HG03439 (cell line): ENCODE measurements around the gene THUMPD3.
A peak's percentile ranks its signal among the peaks of the same experiment; 100 is the strongest.

ENCODE experiments used
- ATAC-seq: cut with Tn5 transposase; IDR thresholded peaks from one replicate; pipeline ENCODE4 v1.9.1; 2021; ENCODE audit warnings: mild to moderate bottlenecking, moderate library complexity; ENCODE audit not compliant: unreplicated experiment

The THUMPD3 gene

GRCh38 chr3:9352917-9353752 lies 9.7 kb upstream of the THUMPD3 start:
- ATAC-seq, result no peak

GRCh38 chr3:9361691-9362388 lies 1.0 kb upstream of the THUMPD3 start:
- ATAC-seq, result no peak

DNA sequence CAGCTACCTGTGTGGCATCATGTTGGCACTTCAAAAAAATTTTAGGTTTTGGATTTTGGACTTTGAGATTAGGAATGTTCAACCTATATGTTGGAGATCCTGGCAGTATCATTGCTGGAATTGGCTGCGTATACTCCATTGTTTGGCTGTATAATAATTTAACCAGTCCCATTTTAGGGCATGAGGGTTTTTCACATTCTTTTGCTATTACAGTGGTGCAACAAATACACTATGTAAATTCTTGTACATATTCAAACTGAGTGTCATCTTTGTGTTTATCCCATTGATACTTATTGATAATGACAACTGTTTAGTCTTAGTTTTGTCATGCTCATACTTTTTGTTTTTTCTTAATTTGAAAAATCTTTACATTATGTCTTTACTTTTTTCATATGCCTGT lies 6.7 kb downstream of the THUMPD3 start:
- no peak for ATAC-seq

DNA sequence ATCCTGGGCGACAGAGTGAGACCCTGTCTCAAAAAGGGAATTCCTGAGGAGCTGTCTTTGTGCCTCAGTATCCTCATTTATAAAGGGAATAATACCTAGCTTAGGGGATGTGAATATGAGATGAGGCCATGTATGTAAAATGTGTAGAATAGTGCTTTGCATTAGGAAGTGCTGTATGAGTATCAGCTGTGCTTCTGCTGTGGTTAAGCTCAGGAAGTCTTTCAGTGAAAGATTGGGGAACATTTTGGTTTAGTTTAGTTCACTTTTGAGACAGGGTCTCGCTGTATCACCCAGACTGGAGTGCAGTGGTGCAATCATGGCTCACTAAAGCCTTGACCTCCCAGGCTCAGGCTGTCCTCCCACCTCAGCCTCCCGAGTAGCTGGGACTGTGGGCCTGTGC lies 10.6 kb downstream of the THUMPD3 start:
- ATAC-seq, result no peak

- no peak for ATAC-seq
Observed at GRCh38 chr3:9377981-9378380, 15.1 kb downstream of the THUMPD3 start.

GRCh38 chr3:9379327-9379726 lies 16.5 kb downstream of the THUMPD3 start:
- no peak for ATAC-seq

- no peak for ATAC-seq
Observed at GRCh38 chr3:9380014-9380413, 17.2 kb downstream of the THUMPD3 start.

DNA sequence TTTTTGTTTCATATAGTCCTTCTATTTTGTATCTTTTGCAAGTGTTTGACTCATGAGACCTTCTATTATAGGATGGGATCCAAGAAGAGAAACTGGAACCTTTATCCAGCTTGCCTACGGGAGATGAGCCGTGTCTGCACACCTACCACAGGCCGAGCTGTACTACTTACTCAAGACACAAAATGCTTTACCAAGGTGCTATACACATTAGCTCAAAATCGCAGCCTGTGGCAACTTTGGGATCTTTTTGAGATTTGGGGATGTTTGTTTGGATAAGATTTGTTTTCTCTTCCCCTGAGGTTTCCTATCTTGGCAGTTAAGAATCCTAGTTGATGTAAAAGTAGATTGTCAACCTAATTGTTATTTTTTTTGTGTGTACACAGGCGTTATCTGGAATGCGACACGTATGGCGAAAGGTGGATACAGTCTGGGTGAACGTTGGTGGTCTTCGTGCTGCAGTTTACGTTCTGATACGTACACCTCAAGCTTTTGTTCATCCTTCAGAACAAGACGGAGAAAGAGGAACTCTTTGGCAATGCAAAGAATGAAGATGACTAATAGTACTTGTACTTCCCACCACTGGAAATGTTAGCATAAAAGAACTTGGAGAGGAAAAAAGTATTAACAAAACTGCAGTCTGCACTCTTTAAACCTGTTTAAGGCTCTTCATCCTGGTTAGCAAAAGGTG lies 21.4 kb downstream of the THUMPD3 start:
- ATAC-seq, result no peak

DNA sequence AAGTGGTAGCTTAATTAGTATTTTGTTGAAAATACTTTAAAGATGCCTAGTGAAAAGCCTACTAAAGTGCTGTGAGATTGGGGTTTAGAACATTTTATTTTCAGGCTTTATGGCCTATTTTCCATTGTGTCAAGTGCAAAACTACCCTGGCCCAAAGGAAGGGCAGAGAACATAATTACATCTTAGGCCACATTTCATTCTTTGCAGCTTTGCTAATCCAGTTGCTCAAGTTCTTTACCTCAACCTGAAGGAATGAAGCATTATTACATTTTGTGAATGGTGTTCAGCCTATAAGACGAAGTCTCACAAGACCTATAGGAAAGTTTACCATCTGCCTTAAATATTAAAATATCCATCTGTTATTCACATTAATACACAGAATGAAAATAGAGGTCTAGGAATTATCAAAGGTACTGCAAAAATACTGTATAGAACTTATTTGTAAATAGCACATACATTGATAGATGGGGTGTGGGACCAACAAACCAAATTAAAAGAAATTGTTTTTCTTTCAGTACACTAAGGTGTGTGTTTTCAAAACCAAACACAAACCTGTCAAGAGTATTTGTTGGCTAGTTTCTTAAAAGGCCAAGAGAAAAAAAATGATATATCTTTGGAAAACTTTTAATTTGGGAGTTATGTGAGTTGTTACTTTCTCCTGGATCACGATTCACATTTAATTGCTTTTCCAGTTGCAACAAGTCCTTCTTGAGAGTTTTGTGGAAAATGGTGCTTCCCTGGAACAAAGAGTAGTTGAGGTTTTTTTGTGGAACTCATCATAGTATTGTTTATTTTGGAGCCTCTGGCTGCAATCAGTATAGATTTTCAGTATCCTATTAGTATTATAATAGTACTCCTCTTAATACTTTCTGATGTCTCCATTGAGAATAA lies 22.6 kb downstream of the THUMPD3 start:
- no peak for ATAC-seq

GRCh38 chr3:9386078-9386459 lies 23.2 kb downstream of the THUMPD3 start:
- no peak for ATAC-seq

- ATAC-seq, result no peak
Observed at GRCh38 chr3:9386501-9387321, 23.9 kb downstream of the THUMPD3 start.

DNA sequence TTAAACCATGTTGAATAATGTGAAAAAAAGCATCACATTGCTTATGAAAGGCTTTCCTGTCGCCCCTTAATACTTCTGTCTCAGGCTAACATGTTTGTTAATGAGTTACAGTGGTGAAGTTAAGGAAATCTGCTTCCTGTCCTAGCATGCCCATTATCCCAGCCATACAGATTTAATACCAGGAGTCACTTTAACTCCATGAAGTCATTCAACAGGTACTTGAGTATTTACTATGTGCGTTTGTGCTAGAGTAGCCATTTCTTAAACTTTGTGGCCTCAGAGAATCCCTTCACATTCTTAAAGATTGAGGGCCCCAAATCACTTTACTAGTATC lies 24.4 kb downstream of the THUMPD3 start:
- ATAC-seq, result no peak

DNA sequence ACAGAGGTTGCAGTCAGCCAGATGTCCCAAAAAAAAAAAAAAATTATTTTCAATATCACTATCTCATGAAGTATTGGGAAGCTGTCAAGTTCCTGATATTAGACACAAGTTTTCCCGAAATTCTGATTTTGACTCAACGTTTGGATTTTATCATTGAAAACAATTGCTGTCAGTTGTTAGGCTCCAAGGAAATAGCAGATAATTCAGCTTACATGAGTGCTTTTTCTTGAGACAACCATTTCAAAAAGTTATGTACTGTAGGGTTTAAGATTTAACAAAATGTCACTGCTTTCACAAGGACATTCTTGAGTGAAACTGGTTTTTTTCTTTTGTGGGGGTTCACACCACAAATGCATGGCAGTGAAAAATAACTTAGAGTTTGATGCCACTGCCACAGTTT lies 25.3 kb downstream of the THUMPD3 start:
- ATAC-seq, result no peak

GRCh38 chr3:9388562-9389272 lies 25.9 kb downstream of the THUMPD3 start:
- no peak for ATAC-seq

- ATAC-seq, result no peak
Observed at GRCh38 chr3:9390265-9390888, 27.5 kb downstream of the THUMPD3 start.

- ATAC-seq, result no peak
Observed at GRCh38 chr3:9392041-9392440, 29.2 kb downstream of the THUMPD3 start.

GRCh38 chr3:9395570-9396300 lies 32.9 kb downstream of the THUMPD3 start:
- ATAC-seq, result no peak

GRCh38 chr3:9396301-9396631 lies 33.4 kb downstream of the THUMPD3 start:
- peak; percentile 26 for ATAC-seq
